Central memory CD8-positive, alpha-beta T cell (primary cell): ENCODE measurements around the gene LUZP1.

ENCODE experiments used
- ATAC-seq: fragments of 150-1000 bp; cut with Tn5 transposase; replicated peaks from 2 replicates; pipeline ENCODE4 v1.10.0; 2022; ENCODE audit warnings: mild to moderate bottlenecking, moderate FRiP score, moderate number of reproducible peaks; ENCODE audit not compliant: poor library complexity, severe bottlenecking; ENCODE audit errors: extremely low read depth
- DNase-seq, 2 donors: peaks; one replicate each; pipeline ENCODE4 v3.0.0; 2021; ENCODE audit warnings: low spot score in 2 of 2
- H3K27ac Mint-ChIP-seq: one replicate; pipeline ENCODE4 v1.8.0; 2022; ENCODE audit warnings: low read depth, mild to moderate bottlenecking, moderate library complexity, mixed read lengths
- H3K27me3 Mint-ChIP-seq: one replicate; pipeline ENCODE4 v1.8.0; 2022; ENCODE audit warnings: mixed read lengths
- H3K36me3 Mint-ChIP-seq: one replicate; pipeline ENCODE4 v1.8.0; 2022; ENCODE audit warnings: mild to moderate bottlenecking, moderate library complexity, mixed read lengths; ENCODE audit not compliant: insufficient read depth
- H3K4me1 Mint-ChIP-seq: one replicate; pipeline ENCODE4 v1.8.0; 2022; ENCODE audit warnings: mixed read lengths
- H3K4me3 Mint-ChIP-seq: one replicate; pipeline ENCODE4 v1.8.0; 2022; ENCODE audit warnings: mild to moderate bottlenecking, moderate library complexity, mixed read lengths
- H3K9me3 Mint-ChIP-seq: one replicate; pipeline ENCODE4 v1.8.0; 2022; ENCODE audit warnings: mixed read lengths

Gene LUZP1

DNA sequence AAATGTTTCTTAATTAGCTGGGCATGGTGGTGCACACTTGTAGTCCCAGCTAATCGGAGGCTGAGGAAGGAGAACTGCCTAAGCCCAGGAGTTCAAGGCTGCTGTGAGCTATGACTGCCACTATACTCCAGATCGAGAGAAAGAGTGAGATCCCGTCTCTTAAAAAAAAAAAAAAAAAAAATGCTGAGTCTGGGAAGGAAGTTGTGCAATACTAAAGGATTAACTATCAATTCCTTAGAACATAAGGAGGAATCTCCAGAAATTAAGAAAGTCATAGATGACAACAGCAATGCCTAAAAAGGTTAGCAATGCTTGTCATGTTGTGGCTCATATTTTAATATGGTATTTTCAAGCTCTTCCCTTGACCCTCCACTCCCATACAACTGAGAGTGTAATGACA, 5.3 kb downstream of the LUZP1 start:
- Mint-ChIP-seq H3K27me3 (no peaks in the 10 kb centered on the region), H3K27ac (no peak overlapping the region), H3K9me3 (no peaks in the 10 kb centered on the region), H3K36me3 (peaks cover 3% of the 10 kb centered on the region), H3K4me3 (no peak overlapping the region), H3K4me1 (peaks cover 26% of the 10 kb centered on the region)
- DNase-seq (no peak), ATAC-seq (no peak)

DNA sequence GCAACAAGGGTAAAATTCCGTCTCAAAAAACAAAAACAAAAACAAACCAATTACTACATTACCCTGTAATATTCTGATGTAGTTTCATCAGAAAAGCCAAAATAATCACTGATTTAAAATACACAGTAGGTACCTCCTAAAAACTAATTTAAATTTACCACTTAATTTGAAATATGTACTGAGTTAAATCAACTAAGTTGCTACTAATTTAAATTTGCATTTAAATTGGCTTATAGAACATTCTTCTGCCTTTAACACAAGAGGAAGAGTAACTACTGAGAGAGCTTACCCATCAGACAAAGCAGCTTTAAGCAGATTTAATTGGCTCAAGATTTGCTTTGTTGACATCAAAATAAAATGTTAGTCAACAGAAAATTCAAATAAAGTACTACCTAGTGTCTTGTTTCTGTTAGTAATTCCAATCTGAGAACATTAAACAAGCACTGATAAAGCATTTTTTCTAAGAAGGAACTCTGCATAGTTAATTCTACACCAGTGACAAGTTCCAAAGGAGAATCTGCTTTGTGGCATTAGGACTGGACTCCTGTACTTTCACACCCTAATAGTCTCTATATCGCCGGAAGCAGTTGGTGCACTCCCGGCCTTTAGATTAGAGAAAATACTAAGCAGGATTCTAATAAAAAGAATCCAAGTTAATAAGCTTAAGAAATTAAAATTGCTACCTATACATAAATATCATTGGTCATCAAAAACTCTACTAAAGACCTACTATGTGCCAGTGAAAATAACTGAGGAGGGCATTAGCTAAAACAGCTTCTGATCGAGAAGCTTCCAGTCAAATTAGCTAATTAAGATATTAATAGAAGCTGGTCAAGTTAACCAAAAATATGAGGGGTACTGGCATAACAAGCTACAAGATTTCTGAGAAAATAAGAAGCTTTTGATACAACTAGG, 8.4 kb downstream of the LUZP1 start:
- ATAC-seq (no peak), DNase-seq (no peak)
- Mint-ChIP-seq H3K4me3 (no peak overlapping the region), H3K9me3 (no peaks in the 10 kb centered on the region), H3K27me3 (no peaks in the 10 kb centered on the region), H3K4me1 (peaks cover 14% of the 10 kb centered on the region), H3K27ac (no peak overlapping the region), H3K36me3 (no peaks in the 10 kb centered on the region)

DNA sequence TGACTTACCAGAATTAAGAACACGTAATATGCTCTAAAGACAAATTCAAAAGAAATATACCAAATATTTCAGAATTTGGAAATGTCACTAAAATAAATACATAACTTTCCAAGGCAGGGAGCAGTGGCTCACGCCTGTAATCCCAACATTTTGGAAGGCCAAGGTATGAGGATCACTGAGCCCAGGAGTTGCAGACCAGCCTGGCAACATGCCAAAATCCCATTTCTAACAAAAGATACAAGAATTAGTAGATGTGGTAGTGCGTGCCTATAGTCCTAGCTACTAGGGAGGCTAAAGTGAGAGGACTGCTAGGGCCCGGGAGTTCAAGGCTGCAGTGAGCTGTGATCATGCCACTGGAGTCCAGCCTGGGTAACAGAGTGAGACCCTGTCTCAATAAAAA, 11.7 kb downstream of the LUZP1 start:
- no peaks in the 10 kb centered on the region for H3K27me3 Mint-ChIP-seq
- H3K9me3 Mint-ChIP-seq, result no peaks in the 10 kb centered on the region
- H3K4me1 Mint-ChIP-seq, result peaks cover 26% of the 10 kb centered on the region
- DNase-seq (no peak), ATAC-seq (no peak)
- no peaks in the 10 kb centered on the region for H3K36me3 Mint-ChIP-seq
- no peak overlapping the region for H3K4me3 Mint-ChIP-seq
- no peak overlapping the region for H3K27ac Mint-ChIP-seq

DNA sequence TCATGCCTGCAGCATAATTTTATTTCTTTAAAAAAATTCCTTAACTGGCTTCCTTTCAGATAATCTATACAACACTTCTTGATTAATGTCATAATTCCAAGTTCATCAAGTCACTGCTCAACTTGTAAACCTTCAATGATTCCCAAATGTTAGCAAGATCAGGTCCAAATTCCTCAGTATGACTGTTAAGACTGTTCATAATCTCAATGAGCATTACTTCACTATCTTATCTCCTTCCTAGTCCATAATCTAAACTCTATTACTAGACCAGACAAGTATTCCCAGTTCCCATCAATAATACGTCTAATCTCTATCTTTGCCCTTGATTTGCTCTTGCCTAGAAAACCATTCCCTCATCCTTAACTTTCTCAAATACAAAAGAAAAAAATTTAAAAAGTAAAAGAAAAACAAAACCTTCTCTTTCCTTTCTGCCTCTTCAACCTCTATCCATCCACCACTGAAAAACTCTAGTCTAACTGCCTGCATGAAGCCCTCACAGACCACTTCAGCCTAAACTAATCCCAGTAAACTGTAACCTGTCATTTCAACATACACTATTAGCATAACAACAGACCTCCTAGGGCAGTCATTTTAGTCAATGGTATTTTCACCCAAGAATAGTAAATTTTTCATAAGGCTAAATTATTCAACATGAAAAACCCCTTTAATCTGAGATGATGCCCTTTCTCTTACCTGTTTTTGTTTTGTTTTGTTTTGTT, 15.5 kb downstream of the LUZP1 start:
- Mint-ChIP-seq H3K4me1 (peaks cover 36% of the 10 kb centered on the region), H3K9me3 (no peaks in the 10 kb centered on the region), H3K27me3 (no peaks in the 10 kb centered on the region), H3K36me3 (peaks cover 2% of the 10 kb centered on the region), H3K4me3 (no peak overlapping the region), H3K27ac (no peak overlapping the region)
- DNase-seq (no peak), ATAC-seq (no peak)

DNA sequence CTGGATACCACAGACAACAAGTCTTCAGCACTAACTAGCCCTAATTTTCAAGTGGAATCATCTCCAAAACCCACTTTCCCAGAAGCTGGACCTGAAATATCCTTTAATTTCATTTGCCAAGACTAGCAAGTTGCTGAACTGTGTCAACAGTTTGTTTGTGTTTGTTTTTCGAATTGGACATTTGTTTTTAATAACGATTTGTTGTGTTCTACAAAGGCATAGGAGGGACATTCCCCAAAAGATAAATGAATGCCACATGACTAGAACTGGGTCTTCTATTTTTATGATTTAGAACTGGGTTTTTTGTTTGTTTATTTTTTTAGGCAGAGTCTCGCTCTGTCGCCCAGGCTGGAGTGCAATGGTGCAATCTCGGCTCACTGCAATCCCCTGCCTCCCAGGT, 17.9 kb downstream of the LUZP1 start:
- no peak overlapping the region for H3K4me3 Mint-ChIP-seq
- no peaks in the 10 kb centered on the region for H3K9me3 Mint-ChIP-seq
- no peaks in the 10 kb centered on the region for H3K27me3 Mint-ChIP-seq
- peaks cover 42% of the 10 kb centered on the region for H3K4me1 Mint-ChIP-seq
- H3K27ac Mint-ChIP-seq, result no peak overlapping the region
- no peak for ATAC-seq
- peaks cover 3% of the 10 kb centered on the region for H3K36me3 Mint-ChIP-seq
- no peak for DNase-seq

DNA sequence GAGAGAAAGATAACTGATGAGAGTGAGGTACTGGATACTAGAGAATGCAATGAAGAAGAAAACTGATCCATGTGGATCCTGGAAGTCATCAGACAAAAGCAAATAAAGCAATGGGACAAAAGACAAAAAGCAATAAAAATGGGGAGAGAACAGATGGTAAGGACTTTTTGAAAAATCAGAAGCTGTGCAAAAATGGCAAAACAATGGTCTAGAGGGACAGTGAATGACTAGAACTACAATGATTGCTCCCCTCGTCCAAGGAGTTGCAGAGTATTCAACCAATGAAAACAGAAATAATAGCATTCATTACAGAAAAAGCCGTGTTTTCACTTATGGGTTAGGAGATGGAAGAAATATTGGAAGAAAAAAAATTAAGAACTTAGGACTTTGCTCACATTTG, 18.5 kb downstream of the LUZP1 start:
- no peaks in the 10 kb centered on the region for H3K27me3 Mint-ChIP-seq
- ATAC-seq, result no peak
- H3K36me3 Mint-ChIP-seq, result peaks cover 4% of the 10 kb centered on the region
- H3K27ac Mint-ChIP-seq, result no peak overlapping the region
- H3K4me3 Mint-ChIP-seq, result no peak overlapping the region
- H3K9me3 Mint-ChIP-seq, result no peaks in the 10 kb centered on the region
- no peak for DNase-seq
- H3K4me1 Mint-ChIP-seq, result peaks cover 37% of the 10 kb centered on the region

DNA sequence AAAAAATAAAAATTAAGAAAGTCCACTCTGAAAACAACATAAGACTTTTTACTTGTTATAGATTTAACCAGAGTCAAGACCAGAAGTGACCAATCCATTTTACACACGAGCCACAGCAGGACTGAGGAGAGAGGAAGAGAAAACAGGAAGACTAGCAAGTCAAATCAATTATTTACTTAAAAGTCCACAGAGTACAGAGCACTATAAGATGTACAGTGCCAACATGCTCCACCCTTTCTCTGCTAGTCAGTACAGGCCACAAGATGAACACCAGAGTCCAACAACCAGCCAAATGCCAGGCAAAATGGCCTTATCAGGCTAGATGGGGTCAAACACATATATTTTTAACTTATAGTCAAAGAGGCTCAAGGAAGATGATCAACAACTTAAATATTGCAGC, 19.5 kb downstream of the LUZP1 start:
- no peaks in the 10 kb centered on the region for H3K27me3 Mint-ChIP-seq
- peak overlapping the region; percentile 41 for H3K27ac Mint-ChIP-seq
- ATAC-seq (no peak), DNase-seq (no peak)
- H3K9me3 Mint-ChIP-seq, result no peaks in the 10 kb centered on the region
- peaks cover 5% of the 10 kb centered on the region for H3K36me3 Mint-ChIP-seq
- H3K4me1 Mint-ChIP-seq, result peaks cover 40% of the 10 kb centered on the region
- H3K4me3 Mint-ChIP-seq, result no peak overlapping the region

DNA sequence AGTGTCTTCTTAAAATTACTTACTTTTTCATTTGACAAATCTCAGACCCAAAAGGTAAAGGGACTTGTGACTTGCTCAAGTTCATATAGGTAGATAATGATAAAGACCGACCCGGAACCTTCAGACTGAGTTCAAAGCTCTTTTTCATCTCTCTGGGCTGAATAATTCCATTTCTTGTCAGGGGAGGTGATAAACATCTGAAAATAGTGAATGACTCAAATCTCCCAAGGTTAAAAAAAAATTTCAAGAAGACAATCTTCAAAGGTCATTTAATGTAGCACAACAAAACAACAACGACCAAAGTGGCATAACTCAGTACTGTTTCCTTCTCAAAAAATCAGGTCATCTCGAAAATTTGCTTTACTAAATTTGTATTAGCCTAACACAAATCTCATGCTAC, 20.6 kb downstream of the LUZP1 start:
- Mint-ChIP-seq H3K36me3 (peaks cover 5% of the 10 kb centered on the region), H3K27me3 (no peaks in the 10 kb centered on the region), H3K4me3 (no peak overlapping the region), H3K27ac (no peak overlapping the region), H3K4me1 (peaks cover 38% of the 10 kb centered on the region), H3K9me3 (no peaks in the 10 kb centered on the region)
- DNase-seq (no peak), ATAC-seq (no peak)

DNA sequence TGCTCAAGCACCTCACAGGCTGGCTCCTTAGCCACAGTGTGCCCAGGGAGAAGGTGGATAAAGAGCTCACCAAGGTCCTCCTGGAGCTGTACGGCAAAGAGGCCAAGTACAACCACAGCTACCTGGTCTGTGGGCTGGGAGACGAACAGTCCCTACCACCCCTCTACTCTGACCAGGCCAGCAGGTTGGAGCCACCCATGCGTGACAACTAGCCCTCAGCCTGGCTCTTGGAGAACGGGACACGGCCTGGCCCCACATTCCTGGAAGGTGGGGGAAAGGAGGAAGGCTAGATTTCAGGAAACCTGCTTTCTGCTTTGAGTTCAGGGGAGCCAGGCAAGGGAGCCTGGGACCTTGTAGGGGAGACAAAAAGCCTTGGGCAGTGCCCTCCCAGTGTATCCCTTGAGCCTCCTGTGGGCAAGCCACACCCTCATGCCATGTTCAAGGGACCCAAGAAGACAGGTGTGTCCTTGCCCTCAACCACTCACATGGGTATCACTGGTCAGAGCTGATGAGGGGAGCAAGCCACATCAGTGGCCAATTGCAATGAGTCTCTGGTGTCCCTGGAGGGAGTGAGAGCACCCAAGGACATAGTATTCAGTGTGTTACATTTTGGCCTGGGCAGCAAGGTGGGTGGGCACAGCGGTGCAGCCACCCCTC, 27.6 kb downstream of the LUZP1 start:
- no peak for DNase-seq
- no peak overlapping the region for H3K27ac Mint-ChIP-seq
- H3K4me1 Mint-ChIP-seq, result peaks cover 15% of the 10 kb centered on the region
- H3K9me3 Mint-ChIP-seq, result no peaks in the 10 kb centered on the region
- H3K36me3 Mint-ChIP-seq, result peaks cover 7% of the 10 kb centered on the region
- H3K27me3 Mint-ChIP-seq, result no peaks in the 10 kb centered on the region
- ATAC-seq, result no peak
- no peak overlapping the region for H3K4me3 Mint-ChIP-seq

DNA sequence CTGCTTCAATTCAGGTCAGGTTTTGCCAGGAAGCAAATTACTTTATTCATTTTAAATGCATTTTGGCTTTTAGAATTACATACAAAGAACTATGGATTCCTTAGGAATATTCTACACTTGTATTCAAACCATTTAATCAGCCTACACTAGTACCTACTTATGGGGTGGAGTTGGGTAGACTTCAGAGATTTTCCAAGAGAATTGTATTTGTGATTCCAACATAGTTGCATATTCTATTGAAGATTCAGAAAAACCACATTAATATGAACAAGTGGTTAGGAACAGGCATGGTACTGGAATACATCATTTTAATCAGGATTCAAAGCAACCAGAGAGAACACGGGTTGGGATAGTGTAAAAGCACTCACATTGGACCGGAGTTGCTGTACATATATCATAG, 33.4 kb downstream of the LUZP1 start:
- peaks cover 5% of the 10 kb centered on the region for H3K36me3 Mint-ChIP-seq

DNA sequence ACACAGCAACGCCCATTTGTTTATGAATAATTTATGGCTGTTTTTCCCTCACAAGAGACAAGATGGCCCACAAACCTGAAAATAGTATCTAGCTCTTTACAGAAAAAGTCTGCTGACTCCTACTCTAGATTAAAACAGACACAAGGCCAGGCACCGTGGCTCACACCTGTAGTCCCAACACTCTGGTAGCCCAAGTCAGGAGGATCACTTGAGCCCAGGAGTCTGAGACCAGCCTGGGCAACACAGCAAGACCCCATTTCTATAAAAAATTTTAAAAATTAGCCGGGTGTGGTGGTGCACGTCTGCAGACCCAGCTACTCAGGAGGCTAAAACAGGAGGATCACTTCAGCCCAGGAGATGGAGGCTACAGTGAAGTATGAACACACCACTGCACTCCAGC, 34.6 kb downstream of the LUZP1 start:
- peaks cover 17% of the 10 kb centered on the region for H3K4me1 Mint-ChIP-seq
- H3K9me3 Mint-ChIP-seq, result no peaks in the 10 kb centered on the region
- H3K27me3 Mint-ChIP-seq, result no peaks in the 10 kb centered on the region
- H3K4me3 Mint-ChIP-seq, result no peak overlapping the region
- DNase-seq (no peak), ATAC-seq (no peak)
- no peak overlapping the region for H3K27ac Mint-ChIP-seq
- peaks cover 3% of the 10 kb centered on the region for H3K36me3 Mint-ChIP-seq

More for the DNA sequence above, 33.4 kb downstream of the LUZP1 start:
- H3K27me3 Mint-ChIP-seq, result no peaks in the 10 kb centered on the region
- peaks cover 11% of the 10 kb centered on the region for H3K4me1 Mint-ChIP-seq
- DNase-seq (no peak), ATAC-seq (no peak)
- H3K9me3 Mint-ChIP-seq, result no peaks in the 10 kb centered on the region
- no peak overlapping the region for H3K4me3 Mint-ChIP-seq
- no peak overlapping the region for H3K27ac Mint-ChIP-seq

DNA sequence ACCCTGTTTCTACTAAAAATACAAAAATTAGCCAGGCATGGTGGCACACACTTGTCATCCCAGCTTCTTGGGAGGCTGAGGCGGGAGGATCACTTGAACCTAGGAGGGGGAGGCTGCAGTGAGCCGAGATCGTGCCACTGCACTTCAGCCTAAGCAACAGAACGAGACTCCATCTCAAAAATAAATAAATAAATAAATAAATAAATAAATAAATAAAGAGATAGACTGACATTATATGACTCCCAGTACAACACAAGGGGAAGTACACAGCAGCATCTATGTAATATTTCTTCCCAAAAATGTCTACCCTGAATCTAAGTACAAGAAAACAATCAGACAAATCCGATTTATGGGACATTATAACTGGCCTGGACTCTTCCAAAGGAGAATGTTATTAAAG, 35.1 kb downstream of the LUZP1 start:
- Mint-ChIP-seq H3K27ac (no peak overlapping the region), H3K4me3 (no peak overlapping the region), H3K36me3 (peaks cover 4% of the 10 kb centered on the region), H3K27me3 (no peaks in the 10 kb centered on the region), H3K4me1 (peaks cover 18% of the 10 kb centered on the region), H3K9me3 (no peaks in the 10 kb centered on the region)
- ATAC-seq (no peak), DNase-seq (no peak)
